NCI-H187 (cell line): Measurements from ENCODE around the gene SRBD1.

Experiments
- DNase-seq, 2 experiments: peaks; one replicate each; lab custom pipeline; 2025; lab: John Stamatoyannopoulos, UW

Gene SRBD1

GRCh38 chr2:45636008-45636407 is 24.9 kb upstream of the SRBD1 start:
- DNase-seq, result no peak

GRCh38 chr2:45634223-45634622 is 23.2 kb upstream of the SRBD1 start:
- DNase-seq, result no peak

- DNase-seq, result no peak
Measured at GRCh38 chr2:45631955-45632354, 20.9 kb upstream of the SRBD1 start.

- no peak for DNase-seq
Measured at GRCh38 chr2:45631319-45631718, 20.3 kb upstream of the SRBD1 start.

- DNase-seq, result no peak
Measured at GRCh38 chr2:45629971-45630370, 18.9 kb upstream of the SRBD1 start.

- no peak for DNase-seq
Measured at GRCh38 chr2:45627911-45628310, 16.8 kb upstream of the SRBD1 start.

GRCh38 chr2:45626387-45627221 is 15.5 kb upstream of the SRBD1 start:
- no peak for DNase-seq

GRCh38 chr2:45625824-45626223 is 14.8 kb upstream of the SRBD1 start:
- no peak for DNase-seq

- no peak for DNase-seq
Measured at GRCh38 chr2:45623098-45623497, 12.0 kb upstream of the SRBD1 start.

GRCh38 chr2:45622336-45623075 is 11.4 kb upstream of the SRBD1 start:
- no peak for DNase-seq

GRCh38 chr2:45617496-45617895 is 6.4 kb upstream of the SRBD1 start:
- DNase-seq, result no peak

- DNase-seq, result no peak
Measured at GRCh38 chr2:45616658-45617411, 5.8 kb upstream of the SRBD1 start.

- DNase-seq, result no peak
Measured at GRCh38 chr2:45614871-45615415, 3.9 kb upstream of the SRBD1 start.

- DNase-seq, result no peak
Measured at GRCh38 chr2:45614330-45614729, 3.3 kb upstream of the SRBD1 start.

GRCh38 chr2:45612731-45613130 is 1.7 kb upstream of the SRBD1 start:
- DNase-seq, result no peak

GRCh38 chr2:45612285-45612684 is 1.2 kb upstream of the SRBD1 start:
- no peak for DNase-seq

- peak; percentile 42 to 74 for DNase-seq
Measured at GRCh38 chr2:45610281-45611019, 617 bp downstream of the SRBD1 start.

GRCh38 chr2:45607701-45608100 is 3.4 kb downstream of the SRBD1 start:
- DNase-seq, result no peak

GRCh38 chr2:45606796-45607195 is 4.3 kb downstream of the SRBD1 start:
- no peak for DNase-seq

- no peak for DNase-seq
Measured at GRCh38 chr2:45605116-45605515, 6.0 kb downstream of the SRBD1 start.

GRCh38 chr2:45602624-45603023 is 8.4 kb downstream of the SRBD1 start:
- DNase-seq, result no peak

- DNase-seq, result no peak
Measured at GRCh38 chr2:45598545-45598944, 12.5 kb downstream of the SRBD1 start.
